Skin epidermis (tissue), 12 donors: ENCODE data around the gene KCTD1.
A peak's percentile ranks its signal among the peaks of the same experiment; 100 is the strongest.

ENCODE experiments used
- H3K27ac ChIP-seq, 21 experiments: fragments of 200-600 bp; sonication (generic) in 11 of 21; one replicate each; pipeline ENCODE4 v1.5.0; 2020; ENCODE audit warnings: mild to moderate bottlenecking in 3 of 21, inconsistent platforms in 2 of 21, moderate library complexity in 2 of 21
- H3K4me3 ChIP-seq, 7 experiments: fragments of 200-600 bp; sonication (generic) in 2 of 7; one replicate each; pipeline ENCODE4 v1.5.0; 2020; ENCODE audit warnings: inconsistent platforms in 2 of 7, mild to moderate bottlenecking in 2 of 7, moderate library complexity in 1 of 7

Gene KCTD1

GRCh38 chr18:26414901-26415440 is 133.4 kb downstream of the KCTD1 start:
- Histone ChIP-seq H3K4me3 (no peak overlapping the region), H3K27ac (no peak overlapping the region)

- Histone ChIP-seq H3K27ac (peak overlapping the region in 7 of 21 experiments; percentile 11 to 72 (median 32)), H3K4me3 (no peak overlapping the region)
Observed at GRCh38 chr18:26409091-26409490, 139.3 kb downstream of the KCTD1 start.

DNA sequence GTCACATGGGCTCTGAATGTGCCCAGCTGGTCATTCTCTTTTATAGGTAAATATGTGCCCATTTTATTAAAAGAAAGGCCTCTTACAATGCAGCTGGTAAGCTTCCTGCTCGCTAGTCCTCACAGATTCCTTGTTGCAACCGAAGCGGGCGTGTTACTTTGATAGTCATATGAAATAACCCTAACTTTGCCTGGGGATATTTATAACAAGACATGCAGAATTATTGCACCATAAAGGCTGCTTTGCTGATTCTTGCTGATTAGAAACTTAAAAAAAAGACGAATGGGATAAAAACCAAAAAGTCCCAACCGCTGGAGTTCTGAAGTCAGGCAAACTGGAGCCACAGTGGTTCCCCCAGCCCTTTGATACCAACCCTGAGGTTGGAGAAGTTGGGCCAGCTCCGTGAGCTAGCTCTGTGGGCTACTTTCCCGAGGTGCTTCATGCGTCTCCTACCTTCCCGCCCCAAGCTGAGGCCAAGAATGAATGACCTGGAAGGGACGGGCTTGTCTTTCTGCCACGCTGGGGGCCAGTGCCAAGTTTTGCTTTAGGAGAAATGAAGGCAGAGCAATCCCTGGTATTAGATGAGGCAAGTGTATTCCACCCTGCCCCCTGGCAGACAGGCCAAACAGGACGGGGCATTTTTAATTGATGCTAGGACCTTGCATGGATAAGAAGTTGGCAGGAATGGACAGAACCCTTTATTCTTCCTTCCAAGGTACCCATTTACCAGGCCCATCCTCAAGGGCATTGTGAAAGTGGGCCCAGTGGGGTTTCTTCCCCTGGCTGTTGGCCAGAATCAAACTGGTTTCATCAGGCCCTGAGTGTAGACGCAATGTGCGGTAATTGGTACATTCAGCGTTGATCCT is 140.4 kb downstream of the KCTD1 start:
- H3K27ac ChIP-seq = peak overlapping the region in 10 of 21 experiments; percentile 2 to 72 (median 30)

DNA sequence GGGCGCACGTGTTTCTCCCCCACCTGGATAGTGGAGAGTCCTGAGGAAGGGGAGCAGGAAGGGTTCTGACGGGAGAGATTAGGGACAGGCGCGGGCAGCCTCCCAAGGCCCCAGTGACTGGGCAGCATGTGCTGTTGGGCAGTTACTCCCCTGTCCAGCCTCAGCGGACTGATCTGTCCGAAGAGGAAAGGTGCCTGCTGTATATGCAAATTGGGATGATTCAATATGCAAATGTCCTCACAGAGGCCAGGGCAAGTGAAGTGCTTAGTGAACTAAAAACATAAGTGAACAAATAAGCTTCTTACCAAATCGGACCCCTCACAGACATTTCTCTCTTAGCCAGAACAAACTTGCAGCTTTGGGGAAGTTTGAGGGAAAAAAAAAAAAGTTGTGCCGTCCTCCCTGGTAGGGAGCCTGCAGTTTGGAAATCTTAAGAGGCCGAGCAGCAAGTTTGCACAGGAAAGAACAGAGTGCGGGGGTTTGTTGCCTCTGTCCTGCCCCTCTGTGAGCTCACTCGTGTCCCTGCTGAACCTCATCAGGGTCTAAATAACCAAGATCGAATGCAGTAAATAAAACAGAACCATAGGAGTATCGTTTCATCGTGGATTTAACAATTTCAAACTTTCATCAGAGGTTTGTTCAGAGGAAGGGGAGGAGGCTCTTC is 141.4 kb downstream of the KCTD1 start:
- no peak overlapping the region for H3K4me3 ChIP-seq
- H3K27ac ChIP-seq = peak overlapping the region in 1 of 21 experiments; percentile 2

More for the DNA sequence above, 140.4 kb downstream of the KCTD1 start:
- peak overlapping the region in 1 of 7 experiments; percentile 8 for H3K4me3 ChIP-seq

GRCh38 chr18:26406324-26406723 is 142.0 kb downstream of the KCTD1 start:
- Histone ChIP-seq H3K4me3 (no peak overlapping the region), H3K27ac (no peak overlapping the region)

DNA sequence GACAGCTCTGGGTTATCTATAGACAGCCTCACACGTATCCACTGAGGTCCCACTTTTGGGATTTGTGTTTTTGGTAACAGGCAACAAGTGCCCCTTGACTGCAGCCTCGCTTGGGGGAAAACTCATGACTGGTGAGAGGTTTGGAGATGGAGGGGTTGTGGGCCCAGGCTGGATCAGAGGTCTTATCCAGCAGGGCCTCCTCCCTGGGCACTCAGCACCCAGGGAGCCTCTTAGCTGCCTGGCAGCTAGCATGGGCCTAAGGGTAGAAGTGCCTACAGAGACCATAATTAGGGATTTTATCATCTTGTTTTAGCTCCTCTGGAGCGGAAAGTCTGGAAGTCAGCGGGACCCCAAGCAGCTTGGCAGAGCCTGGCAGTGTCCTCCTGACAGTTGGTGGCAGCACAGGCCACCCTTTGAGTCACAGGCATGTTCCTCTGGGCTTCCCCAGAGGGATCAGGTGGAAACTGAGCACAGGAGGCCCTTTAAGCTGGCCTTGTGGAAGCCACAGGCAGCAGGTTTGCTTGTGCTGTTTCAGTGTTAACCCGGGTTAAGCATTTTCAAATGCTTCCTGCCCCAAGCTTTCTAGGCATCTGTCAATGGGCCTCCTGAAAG is 143.1 kb downstream of the KCTD1 start:
- no peak overlapping the region for H3K27ac ChIP-seq
- no peak overlapping the region for H3K4me3 ChIP-seq
